Right renal cortex interstitium (tissue), 3 donors: Measurements from ENCODE around the gene NHERF2. TPM values are rescaled to one million over a fixed set of nuclear protein-coding genes. Genes with fewer than 3 reads are reported as not detected.

Experiments used
- DNase-seq, 3 donors: peaks; one replicate each; pipeline ENCODE4 v3.0.0-alpha.2; 2013; ENCODE audit warnings: low read depth in 3 of 3, low spot score in 2 of 3
- polyA plus RNA-seq, 3 donors: library from polyadenylated mRNA; unstranded; fragments of 120-200 nt; gene quantifications; one replicate each; pipeline ENCODE4 v1.2.1, GENCODE V29; 2013; ENCODE audit not compliant: insufficient read length in 3 of 3

Gene NHERF2
- polyA plus RNA-seq, 3 donors, result 82.6 to 106 (median 88.6) TPM

DNA sequence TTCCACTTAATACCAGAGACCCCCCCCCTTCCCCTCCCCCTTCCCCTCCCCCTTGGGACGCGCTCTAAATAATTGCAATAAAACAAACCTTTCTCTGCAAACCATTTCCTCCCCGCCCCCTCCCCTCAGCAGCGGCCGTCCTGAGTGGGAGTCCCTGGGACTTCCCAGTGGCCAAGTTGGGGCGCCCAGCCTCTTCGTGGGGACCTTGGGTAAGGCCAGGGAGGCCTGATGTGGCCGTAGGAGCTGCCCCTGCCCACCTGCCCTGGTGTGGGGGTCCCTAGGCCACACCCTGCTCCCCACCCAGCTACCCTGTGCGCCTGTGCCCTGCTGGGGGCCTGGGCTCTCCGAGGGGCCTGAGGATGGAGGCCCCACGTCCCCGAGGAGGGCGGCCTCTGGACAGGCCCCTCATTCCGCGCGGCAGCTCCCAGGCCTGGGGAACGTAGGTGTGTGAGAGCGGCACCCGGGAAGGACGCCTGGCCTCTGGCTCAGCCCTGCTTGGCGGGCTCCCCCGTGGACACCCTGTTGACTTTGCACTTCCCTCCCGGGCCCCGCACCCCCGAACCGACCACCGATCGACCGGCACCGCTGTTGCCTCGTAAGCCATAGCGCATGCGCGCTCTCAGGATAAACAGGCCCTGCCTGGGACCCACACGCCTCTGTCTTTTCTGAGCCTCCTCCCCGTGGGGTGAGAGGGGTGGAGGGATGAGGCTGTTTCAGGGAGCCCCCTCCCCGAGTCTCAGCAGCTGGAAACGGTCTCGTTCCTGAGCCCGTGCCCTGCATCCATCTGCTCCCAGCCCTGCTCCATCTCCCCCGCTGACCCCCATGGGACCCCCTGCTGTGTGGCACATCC lies 11.9 kb downstream of the NHERF2 start:
- DNase-seq, result peak in 1 of 3 donors; percentile 64

DNA sequence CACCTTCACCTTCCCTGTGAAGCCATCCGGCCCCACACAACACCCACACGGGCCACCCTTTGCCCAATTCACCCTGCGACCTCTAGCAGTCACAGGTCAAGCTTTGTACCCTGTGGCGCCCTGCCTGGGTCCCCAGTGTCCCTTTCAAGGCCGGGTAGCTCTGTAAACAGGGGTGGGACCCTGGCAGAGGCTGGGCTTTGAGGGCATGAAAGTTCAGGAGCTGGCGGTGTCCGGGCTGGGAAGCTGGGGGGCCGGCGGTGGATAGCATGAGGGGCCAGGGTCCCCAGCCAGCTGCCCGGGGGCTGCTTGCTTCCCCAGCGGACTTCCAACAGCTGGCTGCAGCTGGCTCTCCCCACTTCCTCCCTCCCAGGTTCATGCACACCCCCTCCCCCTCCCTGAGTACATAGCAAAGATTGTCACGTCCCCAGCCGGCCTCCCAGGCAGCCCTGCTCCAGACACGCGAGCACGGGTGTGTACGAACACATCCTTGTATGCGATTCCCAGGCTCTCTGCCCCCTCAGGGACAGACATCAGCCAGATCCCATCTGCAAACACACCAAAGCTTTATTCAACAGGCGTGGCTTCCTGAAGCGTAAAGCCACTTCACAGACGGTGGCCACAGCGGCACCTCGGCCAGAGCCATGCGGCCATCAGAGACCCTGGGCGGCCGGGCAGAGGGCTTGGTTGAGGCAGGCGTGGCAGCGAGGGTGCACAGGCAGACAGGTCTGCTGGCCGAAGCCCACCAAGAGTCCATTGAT lies 12.8 kb downstream of the NHERF2 start:
- peak in 1 of 3 donors; percentile 84 for DNase-seq

DNA sequence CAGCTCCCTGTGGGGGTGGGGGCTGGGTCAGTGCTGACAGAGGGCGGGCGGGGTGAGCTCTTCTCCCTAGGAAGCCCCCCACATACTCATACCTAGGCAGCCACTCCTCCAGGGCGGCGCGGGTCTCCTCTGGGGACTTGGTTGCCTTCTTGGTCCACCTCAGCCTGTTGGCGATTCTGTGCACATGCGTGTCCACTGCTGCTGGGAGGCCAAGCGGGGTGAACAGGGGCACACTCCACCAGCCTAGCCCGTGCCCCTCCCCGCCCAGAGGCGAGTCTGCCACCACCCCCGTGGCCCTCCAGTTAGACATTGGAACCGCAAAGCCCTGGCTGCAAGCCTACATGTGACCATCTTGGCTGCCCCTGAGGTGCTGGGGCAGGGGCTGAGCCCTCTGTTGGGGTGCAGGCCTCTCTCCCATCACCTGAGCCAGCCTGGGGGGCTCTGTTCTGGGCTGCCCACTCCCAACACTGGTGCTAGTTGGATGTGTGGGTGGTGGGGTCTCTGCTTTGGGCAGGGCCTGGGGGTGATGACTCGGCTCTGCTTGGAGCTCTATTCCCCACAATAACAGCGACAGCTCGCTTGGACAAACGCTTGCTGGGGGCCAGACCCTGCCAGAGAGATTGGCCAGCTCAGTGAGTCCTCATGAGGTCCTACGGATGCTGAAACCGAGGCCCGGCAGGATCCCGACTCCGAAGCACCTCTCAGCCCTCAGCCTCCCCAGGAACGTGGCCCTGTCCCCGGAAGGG lies 13.5 kb downstream of the NHERF2 start:
- DNase-seq, result no peak

- DNase-seq, result no peak
These were observed 14.3 kb downstream of the NHERF2 start for GRCh38 chr16:2040787-2041522.

- DNase-seq, result no peak
These were observed 15.7 kb downstream of the NHERF2 start for GRCh38 chr16:2042171-2042985.

DNA sequence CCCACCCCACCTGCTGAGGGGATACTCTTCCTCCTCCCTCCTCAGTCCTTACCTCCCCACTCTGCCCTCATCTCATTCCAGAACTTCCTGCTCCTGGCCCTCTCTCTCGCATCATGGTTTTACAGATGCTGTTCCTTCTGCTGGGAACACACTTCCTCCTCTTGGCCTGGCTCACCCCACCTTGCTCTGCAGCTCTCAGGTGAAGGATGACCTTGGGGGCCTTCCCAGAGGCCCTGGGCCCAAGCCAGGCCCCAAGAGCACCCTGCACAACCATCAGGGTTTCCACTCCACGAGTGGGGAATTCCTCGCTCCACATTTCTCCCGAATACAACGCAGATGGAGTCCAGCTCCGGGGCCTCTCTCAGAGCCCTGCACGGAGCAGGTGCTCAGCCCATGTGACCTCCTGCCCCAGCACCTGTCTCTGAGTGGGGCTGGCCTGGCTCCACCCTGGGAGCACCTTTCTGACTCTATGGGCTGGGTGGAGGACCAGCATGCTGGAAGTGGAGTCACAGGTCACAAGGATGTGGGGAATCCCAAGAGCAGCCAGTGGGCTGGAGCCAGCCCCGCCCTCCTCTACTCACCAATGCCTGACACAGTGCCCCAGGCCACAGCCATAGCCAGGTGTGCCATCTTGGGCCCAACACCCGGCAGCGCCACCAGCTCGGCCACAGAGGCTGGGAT lies 16.4 kb downstream of the NHERF2 start:
- no peak for DNase-seq

- DNase-seq, result no peak
These were observed 17.2 kb downstream of the NHERF2 start for GRCh38 chr16:2043667-2044451.

- no peak for DNase-seq
These were observed 17.8 kb downstream of the NHERF2 start for GRCh38 chr16:2044541-2044940.

- DNase-seq, result no peak
These were observed 19.5 kb downstream of the NHERF2 start for GRCh38 chr16:2045965-2046892.

DNA sequence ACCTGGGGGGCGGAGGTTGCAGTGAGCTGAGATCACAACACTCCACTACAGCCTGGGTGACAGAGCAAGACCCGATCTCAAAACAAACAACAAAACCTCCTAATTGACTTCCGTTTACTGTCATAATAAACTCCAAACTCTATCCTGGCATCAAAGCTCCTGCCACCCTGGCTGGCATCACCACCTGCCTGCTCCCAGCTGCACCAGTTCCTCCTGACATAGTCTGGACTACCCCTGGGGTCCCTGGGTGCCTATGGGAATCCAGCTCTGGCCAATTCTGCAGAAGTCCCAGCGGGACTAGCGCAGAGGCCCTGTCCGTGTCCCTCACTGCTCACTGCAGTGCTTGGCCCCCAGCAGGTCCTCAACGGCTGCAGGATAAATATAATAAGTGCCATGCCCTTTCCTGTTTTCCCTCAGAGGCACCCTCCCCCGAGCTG lies 20.2 kb downstream of the NHERF2 start:
- DNase-seq, result no peak

- peak in 2 of 3 donors; percentile 90 to 92 for DNase-seq
These were observed 20.8 kb downstream of the NHERF2 start, which contains the start of the genes NTHL1 and TSC2 for GRCh38 chr16:2047330-2048115. Gene NTHL1, minus strand, starts transcription at chr16:2047834. Its CDS starts 11 bp downstream, at chr16:2047823. Gene TSC2, plus strand, starts transcription at chr16:2047985. Its CDS starts 631 bp downstream, at chr16:2048616.

DNA sequence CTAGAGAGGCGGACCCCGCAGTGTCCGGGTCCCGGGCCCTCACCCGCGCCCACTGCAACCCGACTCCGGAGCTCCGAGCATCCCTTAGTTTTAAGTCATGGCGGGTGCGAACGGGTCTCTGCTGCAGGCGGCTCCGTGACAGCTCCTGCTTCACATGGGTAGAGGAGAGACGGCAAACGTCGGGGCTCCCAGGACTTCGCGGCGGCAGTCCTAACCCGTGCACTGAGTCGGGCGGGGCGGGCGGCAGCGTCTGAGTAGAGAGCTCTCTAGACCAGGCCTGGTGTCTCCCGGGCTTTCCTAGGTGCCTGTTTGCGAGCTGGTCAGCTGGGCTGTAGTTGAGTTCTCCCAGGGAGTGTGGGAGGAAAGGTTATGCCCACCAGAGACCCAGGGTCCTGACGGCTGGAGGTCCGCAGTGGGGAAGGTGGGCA lies 21.4 kb downstream of the NHERF2 start:
- DNase-seq, result no peak

GRCh38 chr16:2053211-2053610 lies 26.5 kb downstream of the NHERF2 start:
- DNase-seq, result no peak

GRCh38 chr16:2053897-2054296 lies 27.2 kb downstream of the NHERF2 start:
- DNase-seq, result no peak

GRCh38 chr16:2054543-2055245 lies 28.0 kb downstream of the NHERF2 start:
- DNase-seq, result no peak
